ENCODE measurements around the gene KLK4. TPM values are rescaled to one million over a fixed set of nuclear protein-coding genes. Genes with fewer than 3 reads are reported as not detected.

KLK4 gene
- total RNA-seq, 6 experiments from 2014 or later, result not detected

DNA sequence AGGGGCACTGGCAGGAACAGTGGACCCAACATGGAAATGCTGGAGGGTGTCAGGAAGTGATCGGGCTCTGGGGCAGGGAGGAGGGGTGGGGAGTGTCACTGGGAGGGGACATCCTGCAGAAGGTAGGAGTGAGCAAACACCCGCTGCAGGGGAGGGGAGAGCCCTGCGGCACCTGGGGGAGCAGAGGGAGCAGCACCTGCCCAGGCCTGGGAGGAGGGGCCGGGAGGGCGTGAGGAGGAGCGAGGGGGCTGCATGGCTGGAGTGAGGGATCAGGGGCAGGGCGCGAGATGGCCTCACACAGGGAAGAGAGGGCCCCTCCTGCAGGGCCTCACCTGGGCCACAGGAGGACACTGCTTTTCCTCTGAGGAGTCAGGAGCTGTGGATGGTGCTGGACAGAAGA is 33.9 kb downstream of the KLK4 start:
- Mint-ChIP-seq H3K36me3 (ENCODE audit: low read depth) (no peaks in the 10 kb centered on the region), H3K4me3 (no peak overlapping the region), H3K27me3 (ENCODE audit: insufficient read depth) (peaks cover 5% of the 10 kb centered on the region), H3K4me1 (ENCODE audit: low read depth) (no peaks in the 10 kb centered on the region), H3K27ac (no peak overlapping the region), H3K9me3 (no peaks in the 10 kb centered on the region; the same call in 1 of the 2 replicates)
- TF ChIP-seq, protein P1, sequence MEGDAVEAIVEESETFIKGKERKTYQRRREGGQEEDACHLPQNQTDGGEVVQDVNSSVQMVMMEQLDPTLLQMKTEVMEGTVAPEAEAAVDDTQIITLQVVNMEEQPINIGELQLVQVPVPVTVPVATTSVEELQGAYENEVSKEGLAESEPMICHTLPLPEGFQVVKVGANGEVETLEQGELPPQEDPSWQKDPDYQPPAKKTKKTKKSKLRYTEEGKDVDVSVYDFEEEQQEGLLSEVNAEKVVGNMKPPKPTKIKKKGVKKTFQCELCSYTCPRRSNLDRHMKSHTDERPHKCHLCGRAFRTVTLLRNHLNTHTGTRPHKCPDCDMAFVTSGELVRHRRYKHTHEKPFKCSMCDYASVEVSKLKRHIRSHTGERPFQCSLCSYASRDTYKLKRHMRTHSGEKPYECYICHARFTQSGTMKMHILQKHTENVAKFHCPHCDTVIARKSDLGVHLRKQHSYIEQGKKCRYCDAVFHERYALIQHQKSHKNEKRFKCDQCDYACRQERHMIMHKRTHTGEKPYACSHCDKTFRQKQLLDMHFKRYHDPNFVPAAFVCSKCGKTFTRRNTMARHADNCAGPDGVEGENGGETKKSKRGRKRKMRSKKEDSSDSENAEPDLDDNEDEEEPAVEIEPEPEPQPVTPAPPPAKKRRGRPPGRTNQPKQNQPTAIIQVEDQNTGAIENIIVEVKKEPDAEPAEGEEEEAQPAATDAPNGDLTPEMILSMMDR (IDR thresholded peaks at IDR 0.05), result no peak
- no peak for DNase-seq

DNA sequence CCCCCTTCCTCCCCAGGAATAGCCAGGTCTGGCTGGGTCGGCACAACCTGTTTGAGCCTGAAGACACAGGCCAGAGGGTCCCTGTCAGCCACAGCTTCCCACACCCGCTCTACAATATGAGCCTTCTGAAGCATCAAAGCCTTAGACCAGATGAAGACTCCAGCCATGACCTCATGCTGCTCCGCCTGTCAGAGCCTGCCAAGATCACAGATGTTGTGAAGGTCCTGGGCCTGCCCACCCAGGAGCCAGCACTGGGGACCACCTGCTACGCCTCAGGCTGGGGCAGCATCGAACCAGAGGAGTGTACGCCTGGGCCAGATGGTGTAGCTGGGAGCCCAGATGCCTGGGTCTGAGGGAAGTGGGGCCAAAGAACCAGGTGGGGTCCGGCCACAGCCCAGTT is 34.7 kb downstream of the KLK4 start:
- Mint-ChIP-seq H3K9me3 (no peaks in the 10 kb centered on the region; the same call in 1 of the 2 replicates), H3K4me3 (no peak overlapping the region), H3K4me1 (ENCODE audit: low read depth) (no peaks in the 10 kb centered on the region), H3K36me3 (ENCODE audit: low read depth) (no peaks in the 10 kb centered on the region), H3K27ac (no peak overlapping the region), H3K27me3 (ENCODE audit: insufficient read depth) (peaks cover 6% of the 10 kb centered on the region)
- DNase-seq, result no peak
- TF ChIP-seq, protein P1 (IDR thresholded peaks at IDR 0.05), result no peak

DNA sequence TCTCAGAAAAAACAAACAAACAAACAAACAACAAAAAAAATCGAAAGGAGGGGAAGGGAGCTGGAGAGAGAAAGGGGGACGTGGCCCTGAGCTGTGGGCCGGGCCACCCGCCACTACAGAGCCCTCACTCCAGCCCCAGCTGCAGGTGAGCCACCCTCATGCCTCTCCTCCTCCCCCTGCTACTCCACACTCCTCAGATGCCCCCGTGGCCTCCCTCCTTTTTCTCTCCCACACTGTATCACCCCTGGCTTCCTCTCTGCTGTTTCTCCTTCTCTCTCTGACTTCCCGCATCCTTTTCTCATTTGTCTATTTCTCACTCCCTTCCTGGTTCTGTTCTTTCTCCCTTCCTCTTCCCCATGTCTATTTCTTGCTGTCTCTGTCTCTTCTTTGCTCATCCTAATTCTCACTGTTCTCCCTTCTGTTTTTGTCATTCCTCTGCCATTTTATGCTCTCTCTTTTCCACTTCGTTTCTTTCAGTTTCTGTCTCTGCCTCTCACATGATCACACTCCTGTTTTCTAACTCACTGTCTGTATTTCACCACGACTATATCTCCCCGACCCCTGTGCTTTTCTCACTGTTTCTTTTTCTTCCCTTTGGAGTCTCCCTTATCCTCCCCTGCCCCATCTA is 35.3 kb downstream of the KLK4 start:
- H3K27ac Mint-ChIP-seq, result no peak overlapping the region
- no peaks in the 10 kb centered on the region for H3K4me1 Mint-ChIP-seq (ENCODE audit: low read depth)
- H3K9me3 Mint-ChIP-seq, result no peaks in the 10 kb centered on the region; the same call in 1 of the 2 replicates
- TF ChIP-seq, protein P1 (IDR thresholded peaks at IDR 0.05), result no peak
- peaks cover 6% of the 10 kb centered on the region for H3K27me3 Mint-ChIP-seq (ENCODE audit: insufficient read depth)
- no peak for DNase-seq
- H3K4me3 Mint-ChIP-seq, result no peak overlapping the region
- H3K36me3 Mint-ChIP-seq (ENCODE audit: low read depth), result no peaks in the 10 kb centered on the region

DNA sequence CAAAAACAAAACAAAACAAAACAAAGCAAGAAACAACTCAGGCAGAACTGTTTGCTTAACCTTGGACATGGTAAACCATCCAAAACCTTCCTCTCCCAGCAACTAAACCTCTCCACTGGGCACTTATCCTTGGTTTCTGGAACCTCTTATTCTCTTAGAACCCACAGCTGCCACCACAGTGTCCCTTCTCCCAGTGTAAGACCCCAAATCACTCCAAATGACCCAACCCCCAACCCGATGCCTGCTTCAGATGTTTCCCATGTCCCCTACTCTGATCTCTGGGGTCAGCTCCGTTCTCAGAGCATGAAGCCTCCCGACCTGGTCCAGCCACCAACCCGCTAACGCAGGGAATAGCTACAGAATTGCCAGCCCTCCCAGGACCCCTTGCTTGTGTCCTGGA is 37.0 kb downstream of the KLK4 start:
- TF ChIP-seq, protein P1 (IDR thresholded peaks at IDR 0.05), result no peak
- Mint-ChIP-seq H3K27me3 (ENCODE audit: insufficient read depth) (peaks cover 3% of the 10 kb centered on the region), H3K4me1 (ENCODE audit: low read depth) (no peaks in the 10 kb centered on the region), H3K4me3 (no peak overlapping the region), H3K9me3 (no peaks in the 10 kb centered on the region; the same call in 1 of the 2 replicates), H3K36me3 (ENCODE audit: low read depth) (no peaks in the 10 kb centered on the region), H3K27ac (no peak overlapping the region)
- DNase-seq, result no peak

DNA sequence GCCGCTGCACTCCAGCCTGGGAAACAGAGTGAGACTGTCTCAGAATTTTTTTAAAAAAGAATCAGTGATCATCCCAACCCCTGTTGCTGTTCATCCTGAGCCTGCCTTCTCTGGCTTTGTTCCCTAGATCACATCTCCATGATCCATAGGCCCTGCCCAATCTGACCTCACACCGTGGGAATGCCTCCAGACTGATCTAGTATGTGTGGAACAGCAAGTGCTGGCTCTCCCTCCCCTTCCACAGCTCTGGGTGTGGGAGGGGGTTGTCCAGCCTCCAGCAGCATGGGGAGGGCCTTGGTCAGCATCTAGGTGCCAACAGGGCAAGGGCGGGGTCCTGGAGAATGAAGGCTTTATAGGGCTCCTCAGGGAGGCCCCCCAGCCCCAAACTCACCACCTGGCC is 38.1 kb downstream of the KLK4 start, which contains the start of gene KLK2:
Gene KLK2 (plus strand): TSS at position 384 of the 400 bp plus-strand sequence. CDS start 35 bp downstream, outside the sequence.
- Mint-ChIP-seq H3K27ac (no peak within 1 kb of the TSS), H3K4me1 (ENCODE audit: low read depth) (no peaks in the 10 kb centered on the region), H3K27me3 (ENCODE audit: insufficient read depth) (peaks cover 3% of the 10 kb centered on the region), H3K4me3 (no peak within 1 kb of the TSS), H3K36me3 (ENCODE audit: low read depth) (no peaks in the 10 kb centered on the region), H3K9me3 (no peaks in the 10 kb centered on the region; the same call in 1 of the 2 replicates)
- TF ChIP-seq, protein P1 (IDR thresholded peaks at IDR 0.05), result no peak
- no peak for DNase-seq
